Uterus (tissue), 4 donors: ENCODE measurements around the gene SCAF11. TPM values are rescaled to one million over a fixed set of nuclear protein-coding genes. Genes with fewer than 3 reads are reported as not detected.

ENCODE experiments used
- DNase-seq, 2 donors: peaks; one replicate each; pipeline ENCODE4 v3.0.0-alpha.2; 2019 to 2020
- H3K27ac ChIP-seq, 2 donors: fragments of 200-600 bp; sonication (generic); 1 replicate in 1 of 2; 2 replicates in 1 of 2; pipeline ENCODE4 v1.5.1; 2016 to 2018
- H3K27me3 ChIP-seq, 2 donors: fragments of 200-600 bp; sonication (generic); one replicate each; pipeline ENCODE4 v1.5.1; 2018 to 2019; ENCODE audit warnings: control low read depth in 1 of 2
- H3K36me3 ChIP-seq, 2 donors: fragments of 200-600 bp; sonication (generic); one replicate each; pipeline ENCODE4 v1.5.1; 2019; ENCODE audit warnings: control low read depth in 1 of 2
- H3K4me1 ChIP-seq, 2 donors: fragments of 200-600 bp; sonication (generic); one replicate each; pipeline ENCODE4 v1.5.1; 2018 to 2019; ENCODE audit warnings: control low read depth in 1 of 2
- H3K4me3 ChIP-seq, 2 donors: fragments of 200-600 bp; sonication (generic); 1 replicate in 1 of 2; 2 replicates in 1 of 2; pipeline ENCODE4 v1.5.1; 2018 to 2019; ENCODE audit warnings: mild to moderate bottlenecking in 1 of 2
- H3K9me3 ChIP-seq, 2 donors: fragments of 200-600 bp; sonication (generic); one replicate each; pipeline ENCODE4 v1.5.1; 2019; ENCODE audit warnings: control low read depth in 1 of 2
- POLR2A ChIP-seq, 2 donors: fragments of 450-650 bp; IDR thresholded peaks; one replicate each; pipeline ENCODE4 v1.6.1; 2016; ENCODE audit warnings: antibody characterized with exemption in 2 of 2, mild to moderate bottlenecking in 1 of 2, moderate library complexity in 1 of 2
- intact Hi-C: fragments of 100-400 bp; cut with DNase I; formaldehyde crosslinking; loops from one replicate; pipeline ENCODE4 v1.15.1; 2023; ENCODE audit warnings: low total_unique reads
- total RNA-seq, 4 donors: library from RNA; depleted of rRNA in 3 of 4; stranded (reverse); fragments of >200 nt in 3 of 4; gene quantifications; one replicate each; pipeline versions ENCODE4 v1.1.0 to v1.2.4, GENCODE V29; 2014 to 2023
- TF ChIP-seq, protein P1 (sequence below), 4 experiments: fragments of 200-600 bp in 2 of 4; fragments of 450-650 bp in 2 of 4; sonication (generic) in 2 of 4; IDR thresholded peaks; one replicate each; pipeline ENCODE4 v1.5.1; 2016 to 2019; ENCODE audit warnings: antibody characterized with exemption in 4 of 4, mild to moderate bottlenecking in 2 of 4, moderate library complexity in 1 of 4
- donor health status: DM: yes; HTN: yes; CAD: no.

SCAF11 gene
- total RNA-seq, 4 donors from 2014 or later: 127 to 207 (median 170) TPM

DNA sequence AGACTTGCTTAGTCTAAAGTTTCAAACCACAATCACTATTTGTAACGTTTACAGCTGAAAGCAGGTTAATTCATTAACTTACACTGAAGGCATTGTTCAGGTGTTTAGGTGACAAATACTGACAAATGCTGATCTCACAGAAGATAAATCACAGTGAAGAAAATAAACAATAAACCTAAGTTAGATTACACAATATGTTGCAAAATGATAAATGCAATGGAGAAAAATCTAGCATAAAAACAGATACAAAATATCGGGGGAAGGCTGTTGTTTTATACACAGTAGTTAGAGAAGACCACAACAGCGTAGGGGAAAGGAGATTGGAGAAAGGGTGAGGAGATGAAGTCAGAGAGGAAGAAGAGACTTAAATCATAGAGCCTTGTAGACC lies 3.0 kb downstream of the SCAF11 start:
- H3K4me1 ChIP-seq: peaks cover 4% of the 10 kb centered on the region in 2 donors
- no peaks in the 10 kb centered on the region for H3K27me3 ChIP-seq
- H3K4me3 ChIP-seq: no peak overlapping the region
- no peak for DNase-seq
- no peaks in the 10 kb centered on the region for H3K9me3 ChIP-seq
- H3K36me3 ChIP-seq: no peaks in the 10 kb centered on the region
- TF ChIP-seq, protein P1, sequence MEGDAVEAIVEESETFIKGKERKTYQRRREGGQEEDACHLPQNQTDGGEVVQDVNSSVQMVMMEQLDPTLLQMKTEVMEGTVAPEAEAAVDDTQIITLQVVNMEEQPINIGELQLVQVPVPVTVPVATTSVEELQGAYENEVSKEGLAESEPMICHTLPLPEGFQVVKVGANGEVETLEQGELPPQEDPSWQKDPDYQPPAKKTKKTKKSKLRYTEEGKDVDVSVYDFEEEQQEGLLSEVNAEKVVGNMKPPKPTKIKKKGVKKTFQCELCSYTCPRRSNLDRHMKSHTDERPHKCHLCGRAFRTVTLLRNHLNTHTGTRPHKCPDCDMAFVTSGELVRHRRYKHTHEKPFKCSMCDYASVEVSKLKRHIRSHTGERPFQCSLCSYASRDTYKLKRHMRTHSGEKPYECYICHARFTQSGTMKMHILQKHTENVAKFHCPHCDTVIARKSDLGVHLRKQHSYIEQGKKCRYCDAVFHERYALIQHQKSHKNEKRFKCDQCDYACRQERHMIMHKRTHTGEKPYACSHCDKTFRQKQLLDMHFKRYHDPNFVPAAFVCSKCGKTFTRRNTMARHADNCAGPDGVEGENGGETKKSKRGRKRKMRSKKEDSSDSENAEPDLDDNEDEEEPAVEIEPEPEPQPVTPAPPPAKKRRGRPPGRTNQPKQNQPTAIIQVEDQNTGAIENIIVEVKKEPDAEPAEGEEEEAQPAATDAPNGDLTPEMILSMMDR (IDR thresholded peaks at IDR 0.05): no peak
- TF ChIP-seq POLR2A (IDR thresholded peaks at IDR 0.05): no peak
- intact Hi-C loops: no loop called here
- H3K27ac ChIP-seq: no peak overlapping the region

GRCh38 chr12:45986641-45987339 lies 3.6 kb downstream of the SCAF11 start:
- intact Hi-C loops: no loop called here
- Histone ChIP-seq H3K27ac (no peak overlapping the region), H3K27me3 (no peaks in the 10 kb centered on the region), H3K36me3 (no peaks in the 10 kb centered on the region), H3K4me3 (no peak overlapping the region), H3K9me3 (no peaks in the 10 kb centered on the region), H3K4me1 (peaks cover 4% of the 10 kb centered on the region in 2 donors)
- TF ChIP-seq POLR2A (IDR thresholded peaks at IDR 0.05): no peak
- TF ChIP-seq, protein P1 (IDR thresholded peaks at IDR 0.05): no peak
- DNase-seq: no peak

DNA sequence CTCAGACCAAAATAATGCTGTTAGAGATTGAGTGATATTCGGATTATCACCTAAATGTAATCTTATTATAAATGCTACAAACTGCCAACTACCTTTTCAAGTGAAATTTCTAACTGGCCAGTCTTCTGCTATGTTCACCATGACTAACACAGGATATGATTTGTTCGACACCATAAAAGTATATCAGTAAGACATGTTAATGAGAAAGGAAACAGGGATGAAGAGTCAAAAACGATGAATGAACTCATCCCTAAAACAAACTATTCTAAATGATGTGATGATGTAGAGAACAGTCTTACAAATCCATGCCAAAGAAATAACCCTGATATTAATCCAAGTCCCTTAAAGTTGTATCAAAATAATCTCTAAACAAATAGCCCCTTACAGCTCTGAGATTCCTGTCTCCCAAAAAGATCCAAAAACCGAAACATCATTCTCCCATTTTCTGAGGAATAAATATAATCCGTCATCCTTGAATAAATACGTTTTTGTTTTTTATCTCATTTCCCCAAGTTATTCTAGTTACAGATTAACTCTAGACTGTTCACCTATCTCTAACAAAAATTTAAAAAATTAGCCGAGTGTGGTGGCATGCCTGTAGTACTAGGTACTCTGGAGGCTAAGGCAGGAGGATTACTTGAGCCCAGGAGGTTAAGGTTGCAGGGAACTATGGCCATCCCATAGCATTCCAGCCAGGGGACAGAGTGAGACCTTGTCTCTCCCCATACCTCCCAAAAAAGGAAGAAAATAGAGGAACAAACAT lies 9.1 kb downstream of the SCAF11 start:
- H3K9me3 ChIP-seq: no peaks in the 10 kb centered on the region
- no peaks in the 10 kb centered on the region for H3K27me3 ChIP-seq
- no peak overlapping the region for H3K4me3 ChIP-seq
- H3K4me1 ChIP-seq: peaks cover 0 to 20% of the 10 kb centered on the region in 2 donors
- intact Hi-C loops: no loop called here
- no peaks in the 10 kb centered on the region for H3K36me3 ChIP-seq
- no peak for DNase-seq
- TF ChIP-seq, protein P1 (IDR thresholded peaks at IDR 0.05): no peak
- TF ChIP-seq POLR2A (IDR thresholded peaks at IDR 0.05): no peak
- no peak overlapping the region for H3K27ac ChIP-seq

- Histone ChIP-seq H3K27me3 (no peaks in the 10 kb centered on the region), H3K4me1 (peaks cover 0 to 20% of the 10 kb centered on the region in 2 donors), H3K4me3 (no peak overlapping the region), H3K36me3 (no peaks in the 10 kb centered on the region), H3K9me3 (no peaks in the 10 kb centered on the region), H3K27ac (no peak overlapping the region)
- intact Hi-C loops: no loop called here
- no peak for TF ChIP-seq POLR2A (IDR thresholded peaks at IDR 0.05)
- TF ChIP-seq, protein P1 (IDR thresholded peaks at IDR 0.05): no peak
- DNase-seq: no peak
These were observed 9.8 kb downstream of the SCAF11 start for GRCh38 chr12:45980540-45980939.

- H3K4me3 ChIP-seq: no peak overlapping the region
- no peak for DNase-seq
- intact Hi-C loops: no loop called here
- H3K36me3 ChIP-seq: no peaks in the 10 kb centered on the region
- H3K27me3 ChIP-seq: no peaks in the 10 kb centered on the region
- H3K27ac ChIP-seq: no peak overlapping the region
- H3K4me1 ChIP-seq: peaks cover 0 to 20% of the 10 kb centered on the region in 2 donors
- H3K9me3 ChIP-seq: no peaks in the 10 kb centered on the region
- TF ChIP-seq, protein P1 (IDR thresholded peaks at IDR 0.05): no peak
- no peak for TF ChIP-seq POLR2A (IDR thresholded peaks at IDR 0.05)
These were observed 12.3 kb downstream of the SCAF11 start for GRCh38 chr12:45978108-45978507.
